GM19193 (cell line): ENCODE data around the gene ISX.

Experiments
- POLR2A ChIP-seq: IDR thresholded peaks from 4 replicates; pipeline ENCODE4 v1.6.1; 2011; ENCODE audit not compliant: insufficient read depth, insufficient read length; ENCODE audit errors: extremely low read depth

ISX gene

GRCh38 chr22:35065796-35066218 is at the start of gene ISX:
ISX (plus strand) TSS chr22:35066158; CDS start chr22:35067088, 930 bp downstream.
- no peak for TF ChIP-seq POLR2A

GRCh38 chr22:35016909-35017308 is 49.0 kb upstream of the ISX start:
- no peak for TF ChIP-seq POLR2A

- no peak for TF ChIP-seq POLR2A
Measured at GRCh38 chr22:35018995-35019394, 47.0 kb upstream of the ISX start.

GRCh38 chr22:35020517-35020916 is 45.4 kb upstream of the ISX start:
- TF ChIP-seq POLR2A = no peak

GRCh38 chr22:35021161-35021560 is 44.8 kb upstream of the ISX start:
- no peak for TF ChIP-seq POLR2A

GRCh38 chr22:35022291-35022690 is 43.7 kb upstream of the ISX start:
- no peak for TF ChIP-seq POLR2A

GRCh38 chr22:35023692-35024363 is 42.1 kb upstream of the ISX start:
- no peak for TF ChIP-seq POLR2A

GRCh38 chr22:35024364-35024692 is 41.6 kb upstream of the ISX start:
- TF ChIP-seq POLR2A = no peak

GRCh38 chr22:35032571-35032970 is 33.4 kb upstream of the ISX start:
- TF ChIP-seq POLR2A = no peak

- TF ChIP-seq POLR2A = no peak
Measured at GRCh38 chr22:35033635-35034296, 32.2 kb upstream of the ISX start.

- TF ChIP-seq POLR2A = no peak
Measured at GRCh38 chr22:35034963-35035362, 31.0 kb upstream of the ISX start.

GRCh38 chr22:35037089-35037488 is 28.9 kb upstream of the ISX start:
- TF ChIP-seq POLR2A = no peak

GRCh38 chr22:35039625-35040024 is 26.3 kb upstream of the ISX start:
- no peak for TF ChIP-seq POLR2A

- TF ChIP-seq POLR2A = no peak
Measured at GRCh38 chr22:35043252-35043933, 22.6 kb upstream of the ISX start.

- TF ChIP-seq POLR2A = no peak
Measured at GRCh38 chr22:35043934-35044319, 22.0 kb upstream of the ISX start.

GRCh38 chr22:35044607-35045390 is 21.2 kb upstream of the ISX start:
- no peak for TF ChIP-seq POLR2A

- TF ChIP-seq POLR2A = no peak
Measured at GRCh38 chr22:35045451-35045850, 20.5 kb upstream of the ISX start.
